ENCODE data around the gene FBXW10.
"Not testable (repeated sequence)": the region's sequence is repeated elsewhere in the genome, so short reads cannot be mapped to it uniquely, and the experiment has no call there.

DNA sequence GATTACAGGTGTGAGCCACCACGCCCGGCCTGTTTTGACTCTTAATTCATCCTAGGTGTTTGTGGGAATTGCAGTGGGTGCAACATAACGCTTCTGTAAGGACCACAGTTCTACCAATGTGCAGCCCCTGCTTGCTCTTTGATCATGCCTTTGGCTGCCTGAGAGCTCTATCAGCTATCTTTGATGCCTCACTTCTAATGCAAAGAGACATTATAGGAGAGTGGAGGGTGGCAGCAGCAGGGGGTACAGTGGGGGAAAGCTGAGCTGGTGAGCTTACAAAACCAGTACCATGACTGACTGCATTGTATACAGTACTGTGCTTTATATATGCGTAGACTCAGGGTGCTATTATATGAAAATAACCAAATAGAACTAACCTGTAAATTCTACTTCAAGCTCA lies 26.7 kb downstream of the FBXW10 start:
- not testable (repeated sequence) for TF ChIP-seq CTCF (IDR thresholded peaks at IDR 0.05; ENCODE audit: insufficient read depth, low read length); SPI1 (IDR thresholded peaks at IDR 0.05; ENCODE audit: borderline replicate concordance, low read depth); REST (IDR thresholded peaks at IDR 0.05; ENCODE audit: insufficient replicate concordance, low read depth); POLR2AphosphoS5 (IDR thresholded peaks at IDR 0.05; ENCODE audit: low read depth)

All from HL-60 (cell line).